ENCODE data around the gene OBSCN. TPM values are rescaled to one million over a fixed set of nuclear protein-coding genes. Genes with fewer than 3 reads are reported as not detected.
"Not testable (repeated sequence)": the region's sequence is repeated elsewhere in the genome, so short reads cannot be mapped to it uniquely, and the experiment has no call there.

Gene OBSCN
- total and polyA plus RNA-seq, 2 of the 13 experiments (the other 11 are each of a cell fraction or from before 2014, with no cell fraction given), result 0.20 TPM

GRCh38 chr1:228249513-228250305 is 41.9 kb downstream of the OBSCN start:
- ChIA-PET CTCF (ENCODE audit: low intra/inter-chr PET ratio, low total read pairs) (no interaction called here), POLR2A (no interaction called here)
- 52% methylated on average over 3 of the region's 24 CpGs for WGBS (ENCODE audit: low lambda C conversion rate)

DNA sequence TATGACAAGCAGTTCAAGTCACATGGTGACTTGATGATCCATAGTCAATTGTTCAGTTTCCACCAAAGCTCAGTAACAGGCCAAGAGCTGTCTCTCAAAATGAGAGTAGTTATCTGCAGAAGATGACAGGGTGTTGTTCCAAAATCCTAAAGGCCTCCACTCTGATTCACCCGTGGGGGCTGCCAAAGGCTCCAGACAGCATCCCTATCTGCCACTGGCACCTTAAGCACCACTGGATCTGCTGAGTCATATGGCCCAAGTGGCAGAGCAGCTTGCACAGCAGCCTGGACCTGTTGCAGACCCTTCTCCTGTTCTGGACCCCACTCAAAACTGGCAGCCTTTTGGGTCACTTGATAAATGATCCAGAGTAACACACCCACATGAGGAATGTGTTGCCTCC is 44.6 kb downstream of the OBSCN start:
- H3K9ac ChIP-seq (ENCODE audit: insufficient read depth, low read depth, low read length); H3K9me3 ChIP-seq (ENCODE audit: low read length); H3K27ac ChIP-seq (ENCODE audit: extremely low read length, insufficient read depth, low read length); H3K4me1 ChIP-seq (ENCODE audit: insufficient read depth, low read length); H3K4me2 ChIP-seq (ENCODE audit: low read depth, low read length); H2AFZ ChIP-seq (ENCODE audit: low read length); FAIRE-seq; H3K27me3 ChIP-seq (ENCODE audit: control insufficient read depth in 1 of 2, insufficient read depth in 2 of 2, low read length in 2 of 2); CTCF ChIA-PET (ENCODE audit: low intra/inter-chr PET ratio, low total read pairs); DNase-seq (ENCODE audit: low spot score); POLR2A ChIA-PET; BruUV-seq (replicated peaks); in situ Hi-C loops (cut with HindIII; ENCODE audit: extremely low pct_ligation_motif_present, low pct_unique_long_range_greater_than_20kb); ATAC-seq; H3K79me2 ChIP-seq (ENCODE audit: insufficient read depth, low read length); intact Hi-C loops (cut with micrococcal nuclease; ENCODE audit: unreplicated experiment); H3K36me3 ChIP-seq (replicated peaks in 1 of 2; ENCODE audit: control insufficient read depth in 1 of 2, insufficient read depth in 2 of 2, low read length in 2 of 2); H4K20me1 ChIP-seq (ENCODE audit: insufficient read depth, low read length); H3K4me3 ChIP-seq (replicated peaks in 1 of 3; ENCODE audit: insufficient read depth in 1 of 3, low read depth in 2 of 3, low read length in 3 of 3): not testable (repeated sequence)
- 0% methylated on average over 1 of the region's 1 CpG for WGBS (ENCODE audit: low lambda C conversion rate)

More at GRCh38 chr1:228249513-228250305, 41.9 kb downstream of the OBSCN start:
- no peaks in the 10 kb centered on the region for H3K4me1 ChIP-seq (ENCODE audit: insufficient read depth, low read length)
- no peaks in the 10 kb centered on the region for H3K79me2 ChIP-seq (ENCODE audit: insufficient read depth, low read length)
- in situ Hi-C loops (cut with HindIII; ENCODE audit: extremely low pct_ligation_motif_present, low pct_unique_long_range_greater_than_20kb), result no loop called here
- FAIRE-seq, result no peak
- H3K27ac ChIP-seq (ENCODE audit: extremely low read length, insufficient read depth, low read length), result no peak overlapping the region
- no peaks in the 10 kb centered on the region for H3K36me3 ChIP-seq (replicated peaks in 1 of 2; ENCODE audit: control insufficient read depth in 1 of 2, insufficient read depth in 2 of 2, low read length in 2 of 2)
- H3K27me3 ChIP-seq (ENCODE audit: control insufficient read depth in 1 of 2, insufficient read depth in 2 of 2, low read length in 2 of 2), result no peaks in the 10 kb centered on the region; a peak in 2 of 5 replicates
- H4K20me1 ChIP-seq (ENCODE audit: insufficient read depth, low read length), result no peaks in the 10 kb centered on the region
- intact Hi-C loops (cut with micrococcal nuclease; ENCODE audit: unreplicated experiment), result no loop called here
- no peak overlapping the region for H3K4me3 ChIP-seq (replicated peaks in 1 of 3; ENCODE audit: insufficient read depth in 1 of 3, low read depth in 2 of 3, low read length in 3 of 3)
- BruUV-seq (replicated peaks), result no TSS peak
- H3K4me2 ChIP-seq (ENCODE audit: low read depth, low read length), result no peak overlapping the region
- no peak overlapping the region for H3K9ac ChIP-seq (ENCODE audit: insufficient read depth, low read depth, low read length)
- no peak for DNase-seq (ENCODE audit: low spot score)
- peaks cover 7% of the 10 kb centered on the region; the same call in 1 of the 2 replicates for H3K9me3 ChIP-seq (ENCODE audit: low read length)
- H2AFZ ChIP-seq (ENCODE audit: low read length), result no peak overlapping the region
- no peak for ATAC-seq
- TF ChIP-seq NFE2L2 (IDR thresholded peaks at IDR 0.05; ENCODE audit: low read length) (no peak), LCORL (IDR thresholded peaks at IDR 0.05) (no peak), LCORL (CRISPR knock-in tag; IDR thresholded peaks at IDR 0.05) (no peak), HDAC6 (IDR thresholded peaks at IDR 0.05; ENCODE audit: low read depth, low read length) (no peak), ZNF674 (CRISPR knock-in tag; IDR thresholded peaks at IDR 0.05; ENCODE audit: low read depth) (no peak), ZNF883 (CRISPR knock-in tag; IDR thresholded peaks at IDR 0.05; ENCODE audit: not compliant biosample characterization) (no peak), HNRNPUL1 (IDR thresholded peaks at IDR 0.05; ENCODE audit: low read depth, low read length) (no peak), HNF4A (CRISPR knock-in tag; IDR thresholded peaks at IDR 0.05) (no peak), SMYD3 (CRISPR knock-in tag; IDR thresholded peaks at IDR 0.05) (no peak), AKAP8 (CRISPR knock-in tag; IDR thresholded peaks at IDR 0.05) (no peak), NR2F6 (IDR thresholded peaks at IDR 0.05) (no peak), NR2F6 (CRISPR knock-in tag; IDR thresholded peaks at IDR 0.05) (no peak), ZNF790 (CRISPR knock-in tag; IDR thresholded peaks at IDR 0.05; ENCODE audit: borderline replicate concordance) (no peak), GABPB1 (CRISPR knock-in tag; IDR thresholded peaks at IDR 0.05) (no peak), ZNF556 (CRISPR knock-in tag; IDR thresholded peaks at IDR 0.05; ENCODE audit: borderline replicate concordance) (no peak)
